GM19351 (cell line): Measurements from ENCODE around the gene RGS17.

Experiments
- ATAC-seq: cut with Tn5 transposase; IDR thresholded peaks from one replicate; pipeline ENCODE4 v1.9.1; 2021; ENCODE audit warnings: mild to moderate bottlenecking, moderate library complexity; ENCODE audit not compliant: unreplicated experiment

The RGS17 gene

DNA sequence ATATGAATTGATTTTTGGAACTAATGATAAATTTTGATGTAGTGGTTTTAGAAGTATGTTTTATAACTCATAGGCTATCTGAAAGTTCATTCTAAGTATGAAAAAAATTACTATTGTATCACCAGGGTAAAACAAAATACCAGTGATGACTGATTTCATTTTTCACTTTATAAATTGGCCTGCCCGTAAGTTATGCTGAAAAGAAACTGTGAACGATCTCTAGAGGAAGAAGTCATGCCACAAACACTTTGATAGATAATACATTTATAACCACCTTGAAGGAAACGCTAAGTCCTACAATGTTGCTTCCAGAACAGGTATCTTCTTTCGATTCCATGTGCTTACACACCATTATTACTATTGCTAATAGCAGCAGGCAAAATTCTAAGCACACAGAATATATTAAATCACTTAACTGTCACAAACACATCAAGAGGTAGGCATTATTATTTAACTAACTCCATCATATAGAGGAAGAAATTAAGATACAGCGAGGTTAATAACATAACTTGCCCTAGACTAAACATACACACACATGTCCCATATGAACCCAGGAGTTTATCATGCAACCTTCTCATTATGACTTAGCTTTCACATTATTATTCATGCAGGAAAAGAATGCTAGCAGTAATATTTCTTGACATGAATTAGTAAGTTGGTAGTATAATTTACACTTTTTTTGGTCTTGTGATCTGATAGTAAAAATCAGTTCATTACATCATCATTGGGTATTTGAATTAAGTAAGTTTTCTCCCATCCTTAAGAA, 44.7 kb downstream of the RGS17 start:
- peak; percentile 33 for ATAC-seq

DNA sequence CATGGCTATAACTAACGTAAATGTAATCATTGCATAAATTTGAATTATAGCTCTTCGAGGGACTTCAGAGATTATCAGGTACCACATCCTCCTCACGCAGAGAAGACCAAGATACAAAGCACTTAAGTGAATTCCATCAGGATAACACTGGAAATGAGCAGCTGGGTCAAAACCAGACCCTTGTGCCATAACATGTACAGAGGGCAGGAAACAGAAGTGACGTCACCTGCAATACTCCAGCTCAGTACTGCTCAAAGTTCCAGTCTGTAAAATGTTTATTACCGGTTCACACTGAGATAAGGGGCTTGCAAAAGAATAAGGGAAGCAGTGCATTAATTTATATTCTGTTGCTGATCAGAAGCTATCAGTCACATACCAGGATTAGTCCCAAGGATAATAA, 45.8 kb downstream of the RGS17 start:
- ATAC-seq = no peak

DNA sequence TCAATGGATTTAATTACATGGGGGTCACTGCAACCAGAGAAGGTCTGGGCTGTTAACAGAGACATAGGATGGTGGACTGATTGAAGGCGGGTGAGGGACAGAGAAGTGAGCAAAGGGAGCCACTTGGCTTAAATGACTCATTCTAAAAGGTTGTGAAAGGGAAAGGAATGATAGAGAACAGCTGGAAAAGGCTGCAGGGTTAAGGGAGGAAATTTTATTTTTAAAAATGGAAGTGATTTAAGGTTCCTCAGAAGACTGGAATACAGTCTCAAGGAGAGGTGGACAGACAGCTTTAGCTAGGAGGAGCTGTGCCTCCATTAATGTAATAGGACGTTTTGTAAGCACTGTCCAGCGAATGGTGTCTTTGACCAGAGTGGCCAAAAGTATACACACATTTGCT, 46.7 kb downstream of the RGS17 start:
- ATAC-seq = no peak

DNA sequence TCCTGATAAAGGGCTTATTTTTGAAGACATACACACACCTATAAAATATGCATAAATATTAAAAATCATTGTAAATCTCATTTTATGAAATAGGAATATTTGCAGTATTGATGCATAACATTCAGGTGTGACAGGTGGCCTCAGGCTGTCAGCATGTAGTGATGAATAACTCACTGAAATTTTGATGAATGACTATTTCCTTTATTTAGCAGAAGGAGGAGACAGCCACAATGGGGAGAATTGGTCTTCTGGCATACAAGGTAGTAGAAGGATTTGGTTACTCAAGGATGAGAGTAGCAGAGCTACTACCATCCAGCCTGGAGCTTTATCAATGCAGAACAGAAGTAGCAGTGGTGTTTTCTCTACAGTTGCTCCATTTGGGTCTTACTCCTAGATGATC, 47.2 kb downstream of the RGS17 start:
- no peak for ATAC-seq

DNA sequence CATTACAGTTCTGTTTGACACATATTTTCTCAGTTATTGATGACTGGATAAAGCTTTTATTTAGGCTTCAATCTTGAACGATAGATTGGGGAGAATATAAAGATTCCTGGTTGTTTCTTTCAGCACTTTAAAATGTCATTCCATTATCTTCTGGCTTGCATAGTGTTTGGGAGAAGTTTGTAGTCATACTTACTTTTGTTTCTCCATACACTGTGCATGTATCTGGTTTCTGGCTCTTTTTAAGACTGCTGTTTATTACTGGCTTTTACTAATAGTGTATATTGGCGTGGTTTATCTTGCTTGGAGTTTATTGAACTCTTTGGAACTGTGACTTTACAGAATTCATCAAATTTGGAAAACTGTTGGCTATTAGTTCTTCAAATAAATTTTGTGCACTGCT, 49.2 kb downstream of the RGS17 start:
- no peak for ATAC-seq

DNA sequence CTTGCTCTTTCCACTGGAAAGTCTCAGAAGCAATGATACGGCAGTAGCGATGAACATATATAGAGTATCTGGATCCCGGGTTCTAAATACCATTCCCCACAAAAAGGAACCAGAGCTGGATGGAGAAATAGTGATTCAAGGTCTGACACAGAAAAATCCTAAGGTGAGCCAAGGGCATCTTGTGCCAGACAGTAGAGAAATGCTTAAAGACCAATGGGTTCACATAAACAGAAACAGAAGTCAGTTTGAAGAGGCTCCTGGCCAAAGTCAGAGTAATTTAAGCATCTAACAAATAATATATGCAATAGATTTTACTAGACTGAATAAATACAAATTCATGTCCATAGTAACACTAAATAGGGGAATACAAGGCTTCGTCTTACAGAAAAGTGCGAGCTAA, 54.7 kb downstream of the RGS17 start:
- no peak for ATAC-seq

DNA sequence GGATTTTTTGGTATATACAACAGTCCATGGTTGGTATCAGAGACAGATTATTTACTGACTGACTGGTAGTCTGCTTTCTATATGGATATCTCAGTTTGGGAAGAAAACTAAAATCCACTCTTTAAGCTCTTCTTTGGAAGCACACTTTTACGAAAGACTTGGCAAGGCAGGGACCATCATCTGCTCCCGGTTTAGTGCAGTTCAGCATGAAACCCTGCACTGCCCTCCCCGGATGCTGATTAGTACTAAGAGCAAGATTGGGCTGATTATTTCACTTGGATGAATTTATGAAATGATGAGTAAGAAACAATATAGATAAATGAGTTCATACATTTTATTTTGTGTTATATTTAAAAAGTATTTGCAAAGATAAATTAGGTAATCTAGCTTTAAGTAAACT, 56.3 kb downstream of the RGS17 start:
- ATAC-seq = no peak

DNA sequence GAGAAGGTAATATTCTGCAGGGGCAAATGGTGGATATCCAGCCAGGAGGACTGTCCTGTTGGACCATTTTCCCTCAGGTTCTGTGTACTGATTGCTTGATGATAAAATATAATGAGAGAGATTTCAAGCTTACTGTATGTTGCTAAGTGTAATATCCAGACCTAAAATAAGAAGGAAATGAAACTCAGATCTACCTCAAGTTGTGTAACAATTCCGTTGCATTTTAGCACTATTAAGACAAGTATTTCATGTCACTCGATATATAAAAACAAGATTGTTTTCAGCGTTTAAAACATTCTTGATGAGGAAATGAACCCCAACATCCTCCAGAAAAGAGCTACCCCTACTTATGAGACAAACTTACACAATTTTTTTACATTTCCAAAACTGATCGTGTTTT, 57.2 kb downstream of the RGS17 start:
- ATAC-seq = no peak

DNA sequence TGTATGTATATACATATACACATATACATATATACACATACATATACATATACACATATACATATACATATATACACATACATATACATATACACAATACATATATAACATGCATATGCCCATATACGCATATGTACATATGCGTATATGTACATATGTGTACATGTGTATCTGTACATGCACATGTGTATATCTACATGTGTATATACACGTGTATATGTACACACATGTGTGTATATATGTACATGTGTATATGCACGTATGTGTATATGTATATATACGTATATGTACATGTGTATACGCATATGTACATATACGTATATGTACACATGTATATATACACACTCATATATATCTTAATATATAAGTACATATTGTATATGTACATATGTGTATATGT, 60.3 kb downstream of the RGS17 start:
- ATAC-seq = no peak

DNA sequence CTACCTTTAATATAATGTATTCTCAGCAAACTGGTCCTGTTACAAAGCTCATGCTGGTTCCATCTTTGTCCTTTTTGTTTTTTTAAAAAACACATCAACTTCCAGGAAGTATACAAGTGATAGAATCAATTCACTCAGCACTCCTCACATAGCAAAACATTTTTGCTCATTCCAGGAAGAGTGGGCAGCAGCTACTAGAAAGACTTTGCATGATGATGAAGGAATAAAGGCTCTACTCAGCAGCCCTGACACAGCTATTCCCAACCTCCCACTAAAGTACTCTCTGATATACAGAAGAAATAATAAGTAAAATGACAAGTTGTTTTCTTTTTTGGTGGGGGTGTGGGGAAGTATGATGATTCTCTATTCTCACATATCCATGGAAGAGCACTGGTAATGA, 61.2 kb downstream of the RGS17 start:
- no peak for ATAC-seq

DNA sequence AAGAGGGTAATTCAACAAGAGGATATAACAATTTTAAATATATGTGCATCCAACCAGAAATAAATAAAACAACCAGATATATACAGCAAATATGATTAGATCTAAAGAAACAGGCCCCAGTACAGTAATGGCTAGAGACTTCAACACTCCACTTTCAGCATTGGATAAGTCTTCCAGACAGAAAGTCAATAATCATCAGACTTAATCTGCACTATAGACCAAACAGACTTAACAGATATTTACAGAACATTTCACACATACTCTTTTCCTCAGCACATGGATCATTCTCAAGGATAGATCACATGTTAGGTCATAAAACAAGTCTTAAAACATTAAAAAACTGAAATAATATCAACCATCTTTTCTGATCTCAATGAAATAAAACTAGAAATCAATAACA, 65.9 kb downstream of the RGS17 start:
- no peak for ATAC-seq

DNA sequence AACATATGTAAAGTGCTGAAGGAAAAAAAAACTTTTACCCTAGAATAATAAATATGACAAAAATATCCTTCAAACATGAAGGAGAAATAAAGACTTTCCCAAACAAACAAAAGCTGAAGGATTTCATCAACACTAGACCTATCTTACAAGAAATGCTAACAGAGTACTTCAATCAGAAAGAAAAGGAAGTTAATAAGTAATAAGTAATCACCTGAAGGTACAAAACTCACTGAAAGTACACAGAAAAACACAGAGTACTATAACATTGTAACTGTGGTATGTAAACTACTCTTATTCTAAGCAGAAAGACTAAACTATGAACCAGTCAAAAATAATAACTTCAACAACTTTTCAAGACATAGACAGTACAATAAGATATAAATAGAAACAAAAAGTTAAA, 67.1 kb downstream of the RGS17 start:
- no peak for ATAC-seq

DNA sequence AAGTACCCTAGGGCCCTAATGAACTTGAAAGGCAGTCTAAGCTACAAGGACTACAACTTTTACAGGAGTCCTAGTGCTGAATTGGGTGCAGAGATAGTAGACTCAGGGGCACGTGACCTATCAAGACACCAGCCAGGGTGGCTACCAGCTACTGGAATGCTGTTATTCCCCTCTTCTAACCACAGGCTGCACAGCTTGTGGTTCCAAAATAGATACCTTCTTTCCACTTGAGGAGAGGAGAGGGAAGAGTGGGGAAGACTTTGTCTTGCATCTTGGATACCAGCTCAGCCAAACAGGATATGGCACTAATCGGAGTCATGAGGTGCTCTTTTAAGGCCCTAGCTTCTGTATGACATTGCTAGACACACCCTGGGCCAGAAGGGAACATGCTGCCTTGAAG, 68.6 kb downstream of the RGS17 start:
- no peak for ATAC-seq

DNA sequence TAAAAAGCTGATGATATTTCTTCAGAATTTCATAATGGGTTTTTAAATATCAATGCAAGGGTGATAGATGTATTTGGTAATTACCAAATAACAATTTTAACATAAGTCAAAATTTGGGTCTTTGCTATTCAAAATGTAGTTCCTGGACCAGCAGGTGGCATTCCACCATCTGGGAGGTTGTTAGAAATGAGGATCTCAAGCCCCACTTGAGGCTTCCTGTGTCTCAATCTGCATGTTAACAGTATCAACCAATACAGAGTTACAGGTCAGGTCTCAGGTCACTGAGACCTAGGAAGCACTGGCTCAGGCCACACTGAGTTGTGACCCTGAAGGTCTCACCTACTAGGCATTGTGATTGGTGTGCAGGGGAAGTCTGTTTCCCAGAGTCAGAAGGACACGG, 71.3 kb downstream of the RGS17 start:
- peak; percentile 69 for ATAC-seq

DNA sequence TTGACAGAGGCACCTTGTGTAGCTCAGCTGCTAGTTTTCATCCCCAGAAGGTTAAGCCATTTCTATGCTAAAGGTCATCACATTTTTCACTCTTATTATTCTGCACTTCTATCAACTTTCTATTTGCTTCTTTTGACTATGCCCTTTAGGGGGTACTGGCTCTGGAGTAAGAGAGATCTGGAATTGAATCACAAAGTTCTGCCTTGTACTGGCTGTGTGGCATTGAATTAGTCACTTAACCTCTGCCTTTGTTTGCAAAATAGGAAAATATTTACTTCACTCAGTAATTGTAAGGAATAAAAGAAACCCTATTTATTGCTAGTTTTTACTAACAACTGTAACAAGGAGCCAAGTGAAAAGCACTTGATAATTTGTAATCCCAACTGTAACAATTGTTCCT, 71.8 kb downstream of the RGS17 start:
- no peak for ATAC-seq

DNA sequence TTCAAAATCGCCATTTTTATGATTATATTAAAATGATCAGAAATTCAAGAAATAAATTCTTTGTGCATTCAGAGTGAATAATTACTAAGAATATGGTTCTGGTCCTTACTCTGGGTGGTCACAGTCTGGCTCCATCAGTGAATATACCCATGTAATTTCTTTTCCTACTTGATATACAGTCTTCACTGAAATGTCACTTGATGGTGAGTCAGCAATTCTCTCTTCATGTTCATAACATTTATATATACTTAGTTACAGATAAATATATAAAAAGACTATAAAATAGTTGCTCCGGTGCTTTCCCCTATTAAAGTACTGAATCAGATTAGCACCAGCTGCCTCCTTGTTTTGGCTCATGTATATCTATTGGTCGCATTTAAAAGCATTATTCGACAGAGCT, 72.2 kb downstream of the RGS17 start:
- ATAC-seq = no peak

DNA sequence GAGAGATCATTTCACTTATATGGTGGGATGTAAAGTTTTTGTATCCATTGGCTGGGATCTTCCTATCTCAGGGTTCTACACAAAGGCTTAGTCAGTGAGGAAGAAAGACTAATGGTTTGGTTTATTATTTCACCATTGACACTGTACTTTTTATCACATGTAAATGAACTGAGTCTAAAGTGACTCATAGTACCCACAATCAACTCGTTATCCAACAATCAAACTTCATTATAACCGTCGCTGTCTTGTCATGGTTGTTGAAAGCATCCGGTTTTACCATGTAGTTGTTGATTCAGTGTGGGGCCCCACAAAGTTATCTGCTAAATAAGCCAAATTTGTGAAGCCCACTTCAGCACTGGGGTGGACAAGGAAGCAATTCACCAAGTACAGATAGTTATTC, 72.8 kb downstream of the RGS17 start:
- ATAC-seq = no peak

DNA sequence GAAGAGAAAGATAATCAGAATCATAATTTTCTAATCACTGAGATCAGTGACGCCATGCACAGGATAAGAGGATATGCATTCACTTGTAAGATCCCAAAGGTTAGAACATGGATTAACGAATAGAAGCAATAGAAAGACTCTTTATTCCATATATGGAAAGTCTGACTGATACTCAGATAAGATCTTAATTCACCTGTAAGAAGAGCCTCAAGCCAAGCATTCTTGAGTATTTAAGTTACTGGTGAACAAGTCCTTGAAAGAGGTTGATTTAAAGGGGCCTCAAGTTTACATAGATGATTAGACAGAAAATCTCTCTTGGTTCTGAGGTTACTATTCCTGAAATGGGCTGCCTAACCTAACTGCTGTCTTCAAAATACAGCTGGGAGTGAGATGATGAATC, 74.8 kb downstream of the RGS17 start:
- no peak for ATAC-seq

DNA sequence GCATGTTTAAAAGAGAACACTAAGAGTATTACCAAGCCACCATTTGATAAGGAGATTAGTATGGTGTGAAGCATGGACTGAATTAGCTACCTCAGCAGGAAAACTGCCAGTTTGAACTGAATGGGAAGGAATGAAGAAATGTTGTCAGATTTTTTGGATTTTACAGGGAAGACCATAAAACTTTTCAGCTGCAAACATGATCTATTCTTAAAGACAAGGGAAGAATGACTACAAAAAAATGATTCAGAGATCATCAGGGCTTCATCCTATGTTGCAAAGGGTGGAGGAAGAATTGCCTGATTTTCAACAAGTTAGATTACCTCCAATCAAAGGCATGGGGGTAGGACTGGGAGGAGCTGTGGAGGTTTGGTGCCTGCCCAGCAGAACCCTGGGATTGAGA, 79.3 kb downstream of the RGS17 start:
- no peak for ATAC-seq

DNA sequence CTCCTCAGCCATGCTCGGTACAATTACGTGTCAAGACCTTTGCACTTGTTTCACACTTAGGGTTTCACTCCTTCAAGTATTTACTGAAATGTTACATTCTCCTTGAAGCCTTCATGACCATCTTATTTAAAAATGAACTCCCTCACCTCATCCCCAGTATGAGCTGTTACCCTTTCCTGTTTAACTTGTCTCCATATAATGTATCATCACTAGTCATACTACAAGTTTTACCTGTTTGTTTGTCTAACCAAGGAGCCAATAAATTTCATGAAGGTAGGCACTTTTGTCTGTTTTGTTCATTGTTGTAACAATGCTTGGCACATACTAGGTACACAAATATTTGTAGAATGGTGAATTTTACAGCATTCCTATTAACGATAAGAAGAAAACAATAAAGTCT, 82.5 kb downstream of the RGS17 start:
- no peak for ATAC-seq

DNA sequence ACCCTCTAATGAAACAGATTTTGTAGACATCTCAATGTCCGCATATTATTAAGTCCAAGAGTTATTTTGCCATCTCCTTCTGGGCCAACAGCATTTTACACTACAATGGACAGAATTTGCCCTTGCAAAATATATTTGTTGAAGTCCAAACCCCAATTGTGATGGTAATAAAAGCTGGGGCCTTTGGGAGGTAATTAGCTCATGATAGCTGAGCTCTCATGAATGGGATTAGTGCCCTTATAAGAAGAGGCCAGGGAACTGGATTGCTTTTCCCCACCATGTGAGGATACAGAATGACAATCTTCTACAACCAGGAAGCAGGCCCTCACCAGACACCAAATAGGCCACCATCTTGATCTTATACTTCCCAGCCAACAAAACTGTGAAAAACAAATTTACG, 83.7 kb downstream of the RGS17 start:
- ATAC-seq = no peak

DNA sequence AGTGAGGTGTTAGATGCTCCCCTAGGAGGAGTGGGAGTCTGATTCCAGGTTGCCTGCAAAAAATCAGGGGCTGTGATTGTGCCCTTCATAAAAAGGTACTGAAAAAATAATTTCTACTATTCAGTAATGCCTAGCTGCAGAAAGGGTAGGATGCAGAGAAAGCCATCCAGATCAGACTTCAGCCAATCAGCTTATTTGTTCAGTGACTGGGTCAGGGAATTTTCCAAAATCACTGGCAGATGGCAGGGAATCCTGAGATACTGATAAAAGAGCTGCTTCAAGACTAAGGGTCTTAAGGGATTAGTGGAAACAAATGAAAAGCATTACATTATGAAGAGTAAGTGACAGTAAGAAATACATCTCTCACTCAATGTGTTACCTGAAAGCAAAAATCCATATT, 85.8 kb downstream of the RGS17 start:
- ATAC-seq = no peak

DNA sequence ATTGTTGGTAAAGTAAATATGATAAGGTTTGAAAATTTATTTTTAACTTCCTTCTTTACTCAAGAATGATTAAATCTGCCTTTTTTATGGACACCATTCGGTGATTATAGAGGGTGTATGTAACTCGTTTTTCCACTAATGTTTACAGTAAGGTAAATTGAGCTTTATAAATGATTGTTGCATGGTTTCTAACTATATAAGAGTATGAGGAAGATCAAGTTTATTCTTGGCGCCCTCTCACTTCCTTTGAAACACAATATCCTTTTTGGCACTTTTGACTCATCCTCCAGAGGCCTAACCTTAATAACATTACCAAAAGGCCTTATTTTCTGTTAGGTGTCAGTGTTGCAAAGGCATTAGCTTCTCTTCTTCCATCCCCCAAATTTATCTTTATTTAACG, 86.8 kb downstream of the RGS17 start:
- ATAC-seq = no peak
